B cell (primary cell): ENCODE results near the gene HOXC9. TPM values are rescaled to one million over a fixed set of nuclear protein-coding genes. Genes with fewer than 3 reads are reported as not detected.

ENCODE experiments used
- ATAC-seq: fragments of 200-7000 bp; cut with Tn5 transposase; one replicate; pipeline ENCODE4 v1.10.0; 2021; ENCODE audit warnings: low read depth, mild to moderate bottlenecking, moderate number of reproducible peaks, moderate library complexity
- CTCF ChIA-PET: fragments of 350-600 bp; sonication (Branson Sonifier 250); formaldehyde crosslinking; loops from one replicate; lab custom pipeline; 2021; ENCODE audit warnings: antibody characterized with exemption, inconsistent platforms; lab: Charles Lee
- POLR2A ChIA-PET: fragments of 350-600 bp; sonication (Branson Sonifier 250); formaldehyde crosslinking; loops from one replicate; lab custom pipeline; 2021; ENCODE audit warnings: antibody characterized with exemption; lab: Charles Lee
- DNase-seq: peaks from one replicate; pipeline ENCODE4 v3.0.0; 2013
- H2AFZ ChIP-seq: 2 replicates; pipeline ENCODE4 v1.6.1; 2012; ENCODE audit warnings: mild to moderate bottlenecking, low read depth, low read length; ENCODE audit not compliant: insufficient read depth, poor library complexity, severe bottlenecking
- H3K27ac ChIP-seq, 2 donors: 1 replicate in 1 of 2; 2 replicates in 1 of 2; pipeline ENCODE4 v1.5.1; 2012 to 2013; ENCODE audit warnings: low read length in 2 of 2, mild to moderate bottlenecking in 2 of 2, moderate library complexity in 1 of 2
- H3K27me3 ChIP-seq, 4 experiments: fragments of 200-600 bp in 1 of 4; sonication (generic) in 1 of 4; replicated peaks in 1 of 4; 1 replicate in 2 of 4; 2 replicates in 2 of 4; pipeline versions ENCODE4 v1.6.1 to v1.7.0; 2013 to 2016; ENCODE audit warnings: low read length in 3 of 4, mild to moderate bottlenecking in 2 of 4, mixed read lengths in 1 of 4, moderate library complexity in 1 of 4; ENCODE audit not compliant: insufficient read depth in 4 of 4, control insufficient read depth in 3 of 4; ENCODE audit errors: control extremely low read depth in 1 of 4
- H3K36me3 ChIP-seq, 2 experiments: replicated peaks in 1 of 2; 1 replicate in 1 of 2; 2 replicates in 1 of 2; pipeline versions ENCODE4 v1.6.1 to v1.7.1; 2013; ENCODE audit warnings: low read length in 1 of 2; ENCODE audit not compliant: insufficient read depth in 2 of 2, control insufficient read depth in 1 of 2; ENCODE audit errors: control extremely low read depth in 1 of 2, extremely low read depth in 1 of 2
- H3K4me1 ChIP-seq, 2 donors: fragments of 200-600 bp in 1 of 2; sonication (generic) in 1 of 2; 1 replicate in 1 of 2; 2 replicates in 1 of 2; pipeline versions ENCODE4 v1.5.1 to v1.6.1; 2013 to 2017; ENCODE audit warnings: low read length in 2 of 2; ENCODE audit not compliant: control insufficient read depth in 2 of 2, insufficient read depth in 2 of 2
- H3K4me2 ChIP-seq: replicated peaks from 2 replicates; pipeline ENCODE3; 2012; ENCODE audit warnings: mild to moderate bottlenecking, low read depth, low read length; ENCODE audit not compliant: poor library complexity, severe bottlenecking
- H3K4me3 ChIP-seq, 5 experiments: fragments of 200-600 bp in 1 of 5; sonication (generic) in 1 of 5; 1 replicate in 3 of 5; 2 replicates in 2 of 5; pipeline versions ENCODE4 v1.5.1 to v1.7.0; 2011 to 2016; ENCODE audit warnings: low read length in 4 of 5, mild to moderate bottlenecking in 4 of 5, low read depth in 2 of 5, control low read depth in 1 of 5, moderate library complexity in 1 of 5; ENCODE audit not compliant: insufficient read depth in 1 of 5; ENCODE audit errors: control extremely low read depth in 1 of 5, extremely low read depth in 1 of 5
- H3K79me2 ChIP-seq: fragments of 200-600 bp; sonication (generic); one replicate; pipeline ENCODE4 v1.6.0; 2016; ENCODE audit warnings: low read length; ENCODE audit not compliant: control insufficient read depth, insufficient read depth
- H3K9ac ChIP-seq: fragments of 200-600 bp; sonication (generic); 2 replicates; pipeline ENCODE4 v1.6.1; 2017; ENCODE audit warnings: mild to moderate bottlenecking, low read length, moderate library complexity
- H3K9me3 ChIP-seq, 3 donors: one replicate each; pipeline versions ENCODE4 v1.6.1 to v1.7.1; 2013; ENCODE audit warnings: low read length in 2 of 3; ENCODE audit not compliant: control insufficient read depth in 2 of 3, insufficient read depth in 1 of 3; ENCODE audit errors: control extremely low read depth in 1 of 3
- H4K20me1 ChIP-seq: 2 replicates; pipeline ENCODE4 v1.6.0; 2012; ENCODE audit warnings: mild to moderate bottlenecking, low read length; ENCODE audit not compliant: insufficient read depth, control insufficient read depth, poor library complexity, severe bottlenecking
- H3K27ac Mint-ChIP-seq: one replicate; pipeline ENCODE4 v1.8.0; 2021; ENCODE audit warnings: mixed read lengths
- H3K27me3 Mint-ChIP-seq: one replicate; pipeline ENCODE4 v1.8.0; 2021; ENCODE audit warnings: mixed read lengths
- H3K4me1 Mint-ChIP-seq: one replicate; pipeline ENCODE4 v1.8.0; 2021; ENCODE audit warnings: mixed read lengths
- H3K4me3 Mint-ChIP-seq: one replicate; pipeline ENCODE4 v1.8.0; 2021; ENCODE audit warnings: mixed read lengths
- H3K9me3 Mint-ChIP-seq: one replicate; pipeline ENCODE4 v1.8.0; 2022; ENCODE audit warnings: mixed read lengths; ENCODE audit not compliant: insufficient read depth
- CTCF ChIP-seq: fragments of 200-600 bp; IDR thresholded peaks from one replicate; pipeline ENCODE4 v1.8.0; 2022; ENCODE audit warnings: antibody characterized with exemption, mild to moderate bottlenecking
- EZH2 ChIP-seq: IDR thresholded peaks from 2 replicates; pipeline ENCODE4 v1.6.1; 2012; ENCODE audit warnings: borderline replicate concordance, low read depth, mild to moderate bottlenecking, moderate library complexity, low read length; ENCODE audit not compliant: insufficient read depth, poor library complexity, severe bottlenecking
- whole genome bisulfite sequencing: methylation state at CpG from one replicate; pipeline ENCODE4 v1.1.5; 2013; ENCODE audit warnings: missing lambda C conversion rate; ENCODE audit not compliant: insufficient coverage; 5-methylcytosine and 5-hydroxymethylcytosine counted together
- intact Hi-C: fragments of 100-400 bp; cut with micrococcal nuclease; formaldehyde crosslinking; loops from one replicate; pipeline ENCODE4 v1.10.0; 2022
- polyA plus RNA-seq: library from polyadenylated mRNA; depleted of rRNA; stranded (reverse); fragments of >200 nt; gene quantifications from 2 replicates; pipeline ENCODE4 v1.2.3, GENCODE V29; 2012
- total RNA-seq, 2 donors: library from RNA; stranded (reverse); fragments of 120-200 nt in 1 of 2; gene quantifications; 1 replicate in 1 of 2; 2 replicates in 1 of 2; pipeline versions ENCODE4 v1.2.3 to v1.2.4, GENCODE V29; 2013 to 2022

Gene HOXC9
- total and polyA plus RNA-seq, 2 donors (not counting 1 experiment from before 2014, with no cell fraction given) = not detected

- H3K79me2 ChIP-seq = no peaks in the 10 kb centered on the region
- no peaks in the 10 kb centered on the region for H3K36me3 ChIP-seq
- peaks cover 0 to 92% (median 60%) of the 10 kb centered on the region in 4 experiments for H3K27me3 ChIP-seq
- no peak for TF ChIP-seq CTCF
- no peak for TF ChIP-seq EZH2
- no peak overlapping the region for H3K27ac Mint-ChIP-seq
- no peak overlapping the region for H3K4me3 Mint-ChIP-seq
- H4K20me1 ChIP-seq = no peaks in the 10 kb centered on the region
- no peak overlapping the region for H3K4me2 ChIP-seq
- WGBS = no CpG with 5 or more reads among the region's 14 CpGs
- peaks cover 23 to 27% of the 10 kb centered on the region in 2 donors for H3K4me1 ChIP-seq
- H3K9me3 ChIP-seq = peaks cover 0 to 31% (median 4%) of the 10 kb centered on the region in 3 donors
- CTCF ChIA-PET = interaction anchor here (0.5 to 1.6 kb wide), 4 partner anchors 154 to 271 kb away, joined by 3 to 5 read pairs (median 4); no protein-coding TSS in a partner anchor
- no peak overlapping the region for H2AFZ ChIP-seq
- no peak for ATAC-seq
- peaks cover 75% of the 10 kb centered on the region for H3K27me3 Mint-ChIP-seq
- H3K4me1 Mint-ChIP-seq = peaks cover 17% of the 10 kb centered on the region
- POLR2A ChIA-PET = no interaction called here
- H3K27ac ChIP-seq = no peak overlapping the region
- H3K9me3 Mint-ChIP-seq = no peaks in the 10 kb centered on the region
- intact Hi-C loops = no loop called here
- H3K4me3 ChIP-seq = no peak overlapping the region
- H3K9ac ChIP-seq = no peak overlapping the region
- no peak for DNase-seq
These were observed 37.7 kb downstream of the HOXC9 start for GRCh38 chr12:54037360-54038283.
